ENCODE data around the gene B3GNT4. TPM values are rescaled to one million over a fixed set of nuclear protein-coding genes. Genes with fewer than 3 reads are reported as not detected.
A peak's percentile ranks its signal among the peaks of the same experiment; 100 is the strongest.

Gene B3GNT4
- total and polyA plus RNA-seq, 2 of the 13 experiments (the other 11 are each of a cell fraction or from before 2014, with no cell fraction given) = 0.04 to 0.21 TPM

DNA sequence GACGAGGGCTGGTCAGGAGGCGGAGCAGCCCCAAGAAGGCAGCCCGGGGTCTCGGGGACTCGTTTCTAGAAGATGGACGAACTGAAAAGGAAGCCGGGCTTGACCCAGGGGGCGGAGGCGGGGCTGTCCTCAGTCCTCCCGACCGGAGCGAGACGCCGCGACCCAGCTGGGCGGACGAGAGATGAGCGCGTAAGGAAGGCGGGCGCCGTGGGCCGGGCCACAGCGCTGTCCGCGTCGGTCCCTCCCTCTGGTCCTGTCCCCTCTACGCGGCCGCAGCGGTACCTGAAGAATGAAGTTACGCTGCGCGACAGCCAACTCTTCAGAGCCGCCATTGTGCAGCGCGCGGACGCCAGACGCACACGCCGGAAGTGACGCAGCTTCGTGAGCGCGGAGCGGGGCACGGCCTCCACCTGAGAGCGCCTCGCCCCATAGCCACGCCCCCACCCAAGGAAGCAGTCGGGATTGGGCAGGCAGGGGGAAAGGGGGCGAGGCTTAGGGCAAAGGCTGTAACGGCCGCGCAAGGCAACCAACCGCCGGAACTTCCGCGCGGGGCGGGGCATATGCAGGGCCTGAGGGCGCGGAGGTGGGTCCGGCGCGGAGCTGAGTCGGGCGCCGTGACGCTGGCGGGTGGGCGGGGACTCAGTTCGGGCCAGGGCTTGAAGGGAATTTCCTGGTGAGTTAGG lies 22.3 kb downstream of the B3GNT4 start, which contains the start of gene DIABLO (continued):
- TF ChIP-seq ZBTB21 (CRISPR knock-in tag; IDR thresholded peaks at IDR 0.05) = no peak; the same call in 1 of the 2 replicates
- peak; percentile 17; the same call in 1 of the 2 replicates for TF ChIP-seq JUN (CRISPR knock-in tag; IDR thresholded peaks at IDR 0.05)
- peak; percentile 69 for TF ChIP-seq ZNF776 (CRISPR knock-in tag; IDR thresholded peaks at IDR 0.05)
- no peak; the same call in 1 of the 2 replicates for TF ChIP-seq MIER3 (CRISPR knock-in tag; IDR thresholded peaks at IDR 0.05; ENCODE audit: borderline replicate concordance)
- peak in 1 of 2 experiments; percentile 49; a peak in 2 of 4 replicates for TF ChIP-seq HMGXB4 (CRISPR knock-in tag; IDR thresholded peaks at IDR 0.05; ENCODE audit: borderline replicate concordance in 1 of 2, low read depth in 1 of 2)
- TF ChIP-seq ZNF567 (CRISPR knock-in tag; IDR thresholded peaks at IDR 0.05; ENCODE audit: borderline replicate concordance) = 0 out of 2 replicates have a peak, but pooled peaks have one; percentile 77
- TF ChIP-seq NCOA2 (CRISPR knock-in tag; IDR thresholded peaks at IDR 0.05) = 0 out of 2 replicates have a peak, but pooled peaks have one; percentile 17
- TF ChIP-seq, protein P1, sequence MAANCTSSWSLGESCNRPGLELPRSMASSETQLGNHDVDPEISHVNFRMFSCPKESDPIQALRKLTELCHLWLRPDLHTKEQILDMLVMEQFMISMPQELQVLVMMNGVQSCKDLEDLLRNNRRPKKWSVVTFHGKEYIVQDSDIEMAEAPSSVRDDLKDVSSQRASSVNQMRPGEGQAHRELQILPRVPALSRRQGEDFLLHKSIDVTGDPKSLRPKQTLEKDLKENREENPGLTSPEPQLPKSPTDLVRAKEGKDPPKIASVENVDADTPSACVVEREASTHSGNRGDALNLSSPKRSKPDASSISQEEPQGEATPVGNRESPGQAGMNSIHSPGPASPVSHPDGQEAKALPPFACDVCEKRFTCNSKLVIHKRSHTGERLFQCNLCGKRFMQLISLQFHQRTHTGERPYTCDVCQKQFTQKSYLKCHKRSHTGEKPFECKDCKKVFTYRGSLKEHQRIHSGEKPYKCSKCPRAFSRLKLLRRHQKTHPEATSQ (CRISPR knock-in tag; IDR thresholded peaks at IDR 0.05; ENCODE audit: borderline replicate concordance) = no peak
- TF ChIP-seq TGIF2 (CRISPR knock-in tag; IDR thresholded peaks at IDR 0.05) = peak; percentile 68; the same call in 1 of the 2 replicates
- TF ChIP-seq JUND (CRISPR knock-in tag; IDR thresholded peaks at IDR 0.05) = peak; percentile 47; the same call in 1 of the 2 replicates
- no peak; the same call in 1 of the 2 replicates for TF ChIP-seq KLF12 (CRISPR knock-in tag; IDR thresholded peaks at IDR 0.05; ENCODE audit: borderline replicate concordance)
- peak; percentile 98 for TF ChIP-seq POLR2G (IDR thresholded peaks at IDR 0.05; ENCODE audit: low read depth, low read length)
- no peak for TF ChIP-seq TBP (CRISPR knock-in tag; IDR thresholded peaks at IDR 0.05)
- no peak for TF ChIP-seq MLXIP (CRISPR knock-in tag; IDR thresholded peaks at IDR 0.05; ENCODE audit: borderline replicate concordance)
- TF ChIP-seq SRF (IDR thresholded peaks at IDR 0.05; ENCODE audit: low read depth, low read length) = no peak
- TF ChIP-seq ZMAT3 (CRISPR knock-in tag; conservative IDR thresholded peaks at IDR 0.05) = peak; percentile 85; the same call in 1 of the 2 replicates
- 0 out of 2 replicates have a peak, but pooled peaks have one; percentile 42 for TF ChIP-seq PAXIP1 (CRISPR knock-in tag; conservative IDR thresholded peaks at IDR 0.05)

Measured in HepG2 (cell line).